HG03280 (cell line): ENCODE data around the gene DIAPH2.

Experiments used
- ATAC-seq: cut with Tn5 transposase; IDR thresholded peaks from one replicate; pipeline ENCODE4 v1.9.1; 2021; ENCODE audit warnings: mild to moderate bottlenecking, moderate library complexity; ENCODE audit not compliant: unreplicated experiment

Gene DIAPH2

GRCh38 chrX:97268182-97268680 lies 583.6 kb downstream of the DIAPH2 start:
- no peak for ATAC-seq

GRCh38 chrX:97284531-97284930 lies 599.9 kb downstream of the DIAPH2 start:
- no peak for ATAC-seq

- no peak for ATAC-seq
Observed at GRCh38 chrX:97290199-97290598, 605.6 kb downstream of the DIAPH2 start.

GRCh38 chrX:97294041-97294440 lies 609.4 kb downstream of the DIAPH2 start:
- ATAC-seq, result no peak

- no peak for ATAC-seq
Observed at GRCh38 chrX:97295954-97296353, 611.3 kb downstream of the DIAPH2 start.

- ATAC-seq, result no peak
Observed at GRCh38 chrX:97306771-97307470, 622.3 kb downstream of the DIAPH2 start.

- no peak for ATAC-seq
Observed at GRCh38 chrX:97308171-97308570, 623.5 kb downstream of the DIAPH2 start.

- ATAC-seq, result no peak
Observed at GRCh38 chrX:97309487-97310116, 625.0 kb downstream of the DIAPH2 start.

GRCh38 chrX:97310373-97310772 lies 625.7 kb downstream of the DIAPH2 start:
- ATAC-seq, result no peak

- no peak for ATAC-seq
Observed at GRCh38 chrX:97311066-97311778, 626.6 kb downstream of the DIAPH2 start.

GRCh38 chrX:97314345-97314744 lies 629.7 kb downstream of the DIAPH2 start:
- ATAC-seq, result no peak

- no peak for ATAC-seq
Observed at GRCh38 chrX:97315939-97316338, 631.3 kb downstream of the DIAPH2 start.

GRCh38 chrX:97320305-97320704 lies 635.7 kb downstream of the DIAPH2 start:
- no peak for ATAC-seq

GRCh38 chrX:97322401-97322800 lies 637.8 kb downstream of the DIAPH2 start:
- ATAC-seq, result no peak

GRCh38 chrX:97326456-97326855 lies 641.8 kb downstream of the DIAPH2 start:
- peak; percentile 96 for ATAC-seq

- no peak for ATAC-seq
Observed at GRCh38 chrX:97328853-97329390, 644.3 kb downstream of the DIAPH2 start.

- ATAC-seq, result peak; percentile 47
Observed at GRCh38 chrX:97330151-97330550, 645.5 kb downstream of the DIAPH2 start.

GRCh38 chrX:97332963-97333362 lies 648.3 kb downstream of the DIAPH2 start:
- no peak for ATAC-seq

GRCh38 chrX:97334850-97335249 lies 650.2 kb downstream of the DIAPH2 start:
- no peak for ATAC-seq

GRCh38 chrX:97344724-97345123 lies 660.1 kb downstream of the DIAPH2 start:
- ATAC-seq, result no peak

GRCh38 chrX:97358941-97359340 lies 674.3 kb downstream of the DIAPH2 start:
- no peak for ATAC-seq

GRCh38 chrX:97363843-97364242 lies 679.2 kb downstream of the DIAPH2 start:
- no peak for ATAC-seq
